Common myeloid progenitor, CD34-positive (primary cell): ENCODE results near the gene MTARC2.

Experiments used
- CTCF ChIA-PET: fragments of 350-600 bp; sonication (Branson Sonifier 250); formaldehyde crosslinking; loops from one replicate; lab custom pipeline; 2021; ENCODE audit warnings: antibody characterized with exemption; lab: Charles Lee
- POLR2A ChIA-PET: fragments of 350-600 bp; sonication (Branson Sonifier 250); formaldehyde crosslinking; loops from one replicate; lab custom pipeline; 2021; ENCODE audit warnings: antibody characterized with exemption; lab: Charles Lee
- DNase-seq, 3 donors: peaks; one replicate each; pipeline versions ENCODE4 v3.0.0 to v3.0.0-alpha.2; 2013
- H3K27ac ChIP-seq, 2 experiments: 1 replicate in 1 of 2; 2 replicates in 1 of 2; pipeline ENCODE4 v1.7.0; 2013; ENCODE audit warnings: inconsistent platforms in 2 of 2, low read length in 2 of 2, mild to moderate bottlenecking in 2 of 2, low read depth in 1 of 2, moderate library complexity in 1 of 2; ENCODE audit not compliant: severe bottlenecking in 2 of 2, insufficient read depth in 1 of 2, poor library complexity in 1 of 2
- H3K27me3 ChIP-seq, 5 experiments: replicated peaks in 2 of 5; 1 replicate in 3 of 5; 2 replicates in 2 of 5; pipeline versions ENCODE4 v1.6.1 to v1.7.0; 2013; ENCODE audit warnings: low read length in 4 of 5, mild to moderate bottlenecking in 2 of 5, moderate library complexity in 2 of 5, inconsistent platforms in 1 of 5; ENCODE audit not compliant: insufficient read depth in 5 of 5, control insufficient read depth in 4 of 5
- H3K36me3 ChIP-seq, 4 experiments: 1 replicate in 2 of 4; 2 replicates in 2 of 4; pipeline versions ENCODE4 v1.6.1 to v1.7.0; 2013; ENCODE audit warnings: low read length in 3 of 4, control low read depth in 1 of 4, mild to moderate bottlenecking in 1 of 4; ENCODE audit not compliant: control insufficient read depth in 4 of 4, insufficient read depth in 4 of 4
- H3K4me1 ChIP-seq, 4 experiments: 1 replicate in 3 of 4; 2 replicates in 1 of 4; pipeline versions ENCODE4 v1.6.1 to v1.7.1; 2013; ENCODE audit warnings: low read length in 3 of 4, mild to moderate bottlenecking in 3 of 4, control low read depth in 1 of 4, inconsistent platforms in 1 of 4, moderate library complexity in 1 of 4; ENCODE audit not compliant: control insufficient read depth in 4 of 4, insufficient read depth in 4 of 4; ENCODE audit errors: control extremely low read depth in 1 of 4
- H3K4me3 ChIP-seq, 7 experiments: 1 replicate in 4 of 7; 2 replicates in 3 of 7; pipeline versions ENCODE4 v1.5.1 to v1.7.0; 2013; ENCODE audit warnings: mild to moderate bottlenecking in 7 of 7, low read length in 6 of 7, moderate library complexity in 6 of 7, inconsistent platforms in 2 of 7, low read depth in 2 of 7, control low read depth in 1 of 7; ENCODE audit not compliant: insufficient read depth in 4 of 7, control insufficient read depth in 1 of 7; ENCODE audit errors: extremely low read depth in 1 of 7
- H3K9me3 ChIP-seq, 5 experiments: 1 replicate in 4 of 5; 2 replicates in 1 of 5; pipeline versions ENCODE4 v1.6.1 to v1.7.1; 2013; ENCODE audit warnings: low read length in 4 of 5, mild to moderate bottlenecking in 2 of 5, inconsistent platforms in 1 of 5, low read depth in 1 of 5, moderate library complexity in 1 of 5; ENCODE audit not compliant: control insufficient read depth in 4 of 5, insufficient read depth in 2 of 5; ENCODE audit errors: control extremely low read depth in 1 of 5
- WGBS: methylation state at CpG from one replicate; pipeline ENCODE4 v1.1.5; 2013; ENCODE audit not compliant: insufficient coverage; 5-methylcytosine and 5-hydroxymethylcytosine counted together

The MTARC2 gene

GRCh38 chr1:220819467-220820026 lies 71.4 kb downstream of the MTARC2 start:
- WGBS, result 83% methylated on average over 1 of the region's 1 CpG
- H3K36me3 ChIP-seq, result no peaks in the 10 kb centered on the region
- H3K4me3 ChIP-seq, result no peak overlapping the region
- POLR2A ChIA-PET, result no interaction called here
- H3K9me3 ChIP-seq, result no peaks in the 10 kb centered on the region
- H3K27ac ChIP-seq, result no peak overlapping the region
- CTCF ChIA-PET, result no interaction called here
- no peaks in the 10 kb centered on the region for H3K27me3 ChIP-seq
- DNase-seq, result no peak
- H3K4me1 ChIP-seq, result no peaks in the 10 kb centered on the region

DNA sequence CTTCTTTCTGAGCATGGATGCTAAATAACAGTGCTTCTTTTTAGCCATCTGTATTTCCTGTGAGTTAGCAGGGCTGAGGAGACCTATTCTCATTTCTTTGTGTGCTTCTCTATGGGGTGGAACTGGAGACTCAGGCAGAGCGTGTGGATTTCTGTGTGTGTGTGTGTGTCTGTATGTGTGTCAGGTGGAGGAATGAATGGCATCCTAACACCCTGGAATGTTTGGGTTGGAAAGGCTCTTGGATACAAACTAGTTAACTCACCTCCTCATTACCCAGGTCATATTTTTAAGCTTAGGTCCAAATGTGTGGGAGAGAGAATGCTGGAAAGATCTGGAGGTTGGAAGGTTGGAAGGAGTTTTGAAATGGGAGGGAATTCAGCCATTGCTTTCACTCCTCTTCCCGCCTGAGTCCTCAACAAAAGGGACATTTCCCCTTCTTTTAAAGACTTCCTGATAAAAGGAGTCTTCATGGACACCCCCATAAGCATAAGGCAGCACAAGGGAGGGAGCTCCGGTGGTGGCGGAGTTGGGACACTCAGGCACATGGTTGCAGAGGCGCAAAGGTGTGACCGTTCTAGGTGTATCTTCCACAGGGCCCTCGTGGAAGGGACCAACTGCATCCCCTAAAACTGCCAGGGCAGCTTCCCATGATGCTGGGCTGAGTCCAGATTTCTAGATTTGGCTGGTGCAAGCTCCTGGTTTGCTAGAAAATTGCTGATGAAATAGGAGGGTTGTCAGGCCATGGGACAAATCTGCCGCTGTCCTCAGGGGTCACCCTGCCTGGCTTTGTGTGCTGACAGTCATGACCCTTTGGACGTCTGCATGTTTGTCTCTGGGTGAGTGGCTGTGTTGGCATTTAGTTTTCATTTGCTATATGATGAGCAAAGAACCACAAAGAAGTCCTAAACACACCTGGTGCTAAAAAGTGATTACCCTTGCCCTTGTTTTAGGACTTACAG lies 76.2 kb downstream of the MTARC2 start:
- ChIA-PET CTCF (no interaction called here), POLR2A (no interaction called here)
- H3K9me3 ChIP-seq, result no peaks in the 10 kb centered on the region

DNA sequence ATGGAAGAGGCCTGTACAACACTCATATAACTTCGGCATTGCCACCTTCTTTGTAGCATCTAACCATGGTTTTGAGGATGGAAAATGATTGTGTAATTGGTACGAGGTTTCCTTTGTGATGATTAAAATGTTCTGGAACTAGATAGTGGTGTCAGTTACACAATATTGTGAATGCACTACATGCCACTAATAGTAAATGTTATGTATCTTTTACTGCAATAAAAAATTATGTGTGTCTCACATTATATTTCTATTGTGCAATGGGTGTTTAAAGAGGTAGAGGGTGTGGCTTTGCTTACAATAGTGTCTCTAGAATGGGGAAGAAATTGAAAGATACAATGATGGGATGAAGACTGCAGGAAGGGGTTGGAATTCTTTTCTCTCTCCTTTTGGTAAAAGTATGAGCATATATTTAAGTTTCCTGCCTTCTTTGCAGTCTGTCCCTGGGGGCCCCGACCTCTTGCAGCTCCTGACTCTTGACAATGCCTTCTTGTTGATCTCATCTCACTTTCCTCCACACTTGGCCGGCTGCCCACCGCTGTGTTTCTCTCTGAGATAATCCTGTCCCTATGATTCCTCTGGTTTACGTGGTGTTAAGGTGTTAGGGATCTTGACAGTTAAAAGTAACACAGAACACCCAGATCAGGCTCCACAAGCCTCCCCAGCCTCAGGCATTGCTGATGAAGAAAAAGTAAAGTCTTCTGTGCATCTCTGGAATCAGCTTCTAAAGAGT lies 77.9 kb downstream of the MTARC2 start:
- WGBS, result no CpG with 5 or more reads among the region's 6 CpGs
- CTCF ChIA-PET, result no interaction called here
- H3K27me3 ChIP-seq, result no peaks in the 10 kb centered on the region
- peaks cover 0 to under 1% (median 0%) of the 10 kb centered on the region in 5 experiments for H3K9me3 ChIP-seq
- H3K4me3 ChIP-seq, result no peak overlapping the region
- no peak overlapping the region for H3K27ac ChIP-seq
- H3K36me3 ChIP-seq, result no peaks in the 10 kb centered on the region
- POLR2A ChIA-PET, result no interaction called here
- no peak for DNase-seq
- H3K4me1 ChIP-seq, result no peaks in the 10 kb centered on the region

More for the DNA sequence above, 76.2 kb downstream of the MTARC2 start:
- Histone ChIP-seq H3K27ac (no peak overlapping the region), H3K36me3 (no peaks in the 10 kb centered on the region), H3K27me3 (no peaks in the 10 kb centered on the region), H3K4me3 (no peak overlapping the region), H3K4me1 (no peaks in the 10 kb centered on the region)
- no peak for DNase-seq
- WGBS, result 95% methylated on average over 6 of the region's 9 CpGs

DNA sequence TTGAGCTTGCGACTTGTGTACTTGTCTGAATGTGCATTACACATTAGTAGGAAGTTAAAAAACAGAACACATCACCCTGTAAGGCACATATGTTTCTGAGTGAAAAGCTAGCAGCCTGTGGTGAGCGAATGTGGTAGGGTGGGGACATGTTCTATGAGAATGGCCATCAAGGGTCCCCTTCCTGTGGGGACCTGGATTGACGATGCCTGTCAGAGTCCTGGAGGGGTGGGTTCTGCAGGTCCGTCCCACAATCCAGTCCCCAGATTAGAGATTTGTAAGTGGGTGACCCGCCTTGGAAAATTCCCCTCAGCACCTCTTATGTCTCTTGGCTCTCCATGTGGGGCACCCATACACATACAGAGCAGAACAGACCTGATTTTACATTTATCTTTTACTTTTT lies 78.6 kb downstream of the MTARC2 start:
- DNase-seq, result no peak

GRCh38 chr1:220827445-220828178 lies 79.5 kb downstream of the MTARC2 start:
- Histone ChIP-seq H3K27me3 (no peaks in the 10 kb centered on the region), H3K4me3 (no peak overlapping the region), H3K9me3 (peaks cover 0 to 6% (median 0%) of the 10 kb centered on the region in 5 experiments), H3K27ac (no peak overlapping the region), H3K4me1 (no peaks in the 10 kb centered on the region), H3K36me3 (no peaks in the 10 kb centered on the region)
- ChIA-PET POLR2A (no interaction called here), CTCF (no interaction called here)
- 100% methylated on average over 2 of the region's 4 CpGs for WGBS
- no peak for DNase-seq

More for the DNA sequence above, 78.6 kb downstream of the MTARC2 start:
- no peak overlapping the region for H3K27ac ChIP-seq
- ChIA-PET POLR2A (no interaction called here), CTCF (no interaction called here)
- peaks cover 0 to 6% (median 0%) of the 10 kb centered on the region in 5 experiments for H3K9me3 ChIP-seq
- H3K27me3 ChIP-seq, result no peaks in the 10 kb centered on the region
- H3K36me3 ChIP-seq, result no peaks in the 10 kb centered on the region
- H3K4me1 ChIP-seq, result no peaks in the 10 kb centered on the region
- WGBS, result 100% methylated on average over 3 of the region's 5 CpGs
- H3K4me3 ChIP-seq, result no peak overlapping the region

GRCh38 chr1:220828179-220828490 lies 80.0 kb downstream of the MTARC2 start:
- no peaks in the 10 kb centered on the region for H3K36me3 ChIP-seq
- POLR2A ChIA-PET, result no interaction called here
- WGBS, result 98% methylated on average over 4 of the region's 4 CpGs

More at GRCh38 chr1:220828179-220828490, 80.0 kb downstream of the MTARC2 start:
- Histone ChIP-seq H3K4me1 (no peaks in the 10 kb centered on the region), H3K9me3 (peaks cover 0 to 6% (median 0%) of the 10 kb centered on the region in 5 experiments), H3K4me3 (no peak overlapping the region), H3K27ac (no peak overlapping the region), H3K27me3 (no peaks in the 10 kb centered on the region)
- DNase-seq, result no peak
- CTCF ChIA-PET, result interaction anchor here (0.7 kb wide), 1 partner anchor 51 kb away, joined by 3 read pairs; no protein-coding TSS in a partner anchor
